ENCODE data around the gene OR10G8.

OR10G8 gene

GRCh38 chr11:124077266-124077665 is 50.7 kb downstream of the OR10G8 start:
- no peak for DNase-seq (ENCODE audit: extremely low read depth in 1 of 2, low read depth in 1 of 2)

- DNase-seq (ENCODE audit: extremely low read depth in 1 of 2, low read depth in 1 of 2) = no peak
These were observed 52.0 kb downstream of the OR10G8 start for GRCh38 chr11:124078591-124078990.

- no peak for DNase-seq (ENCODE audit: extremely low read depth in 1 of 2, low read depth in 1 of 2)
These were observed 53.2 kb downstream of the OR10G8 start for GRCh38 chr11:124079631-124080326.
